Gastroesophageal sphincter (tissue), 3 donors: ENCODE data around the gene NOC2L.
"Not testable (repeated sequence)": the region's sequence is repeated elsewhere in the genome, so short reads cannot be mapped to it uniquely, and the experiment has no call there.

Source experiments
- EP300 ChIP-seq: sonication (generic); formaldehyde crosslinking; IDR thresholded peaks from one replicate; pipeline ENCODE4 v1.6.1; 2017; ENCODE audit warnings: antibody characterized with exemption, mild to moderate bottlenecking
- POLR2AphosphoS5 ChIP-seq: sonication (generic); formaldehyde crosslinking; IDR thresholded peaks from one replicate; pipeline ENCODE4 v1.6.1; 2017; ENCODE audit warnings: antibody characterized with exemption
- TF ChIP-seq, protein P1 (sequence below), 4 experiments: fragments of 200-600 bp in 2 of 4; fragments of 450-650 bp in 2 of 4; sonication (generic) in 1 of 4; IDR thresholded peaks; one replicate each; pipeline ENCODE4 v1.5.1; 2017 to 2019; ENCODE audit warnings: antibody characterized with exemption in 4 of 4, mild to moderate bottlenecking in 2 of 4, moderate library complexity in 2 of 4

DNA sequence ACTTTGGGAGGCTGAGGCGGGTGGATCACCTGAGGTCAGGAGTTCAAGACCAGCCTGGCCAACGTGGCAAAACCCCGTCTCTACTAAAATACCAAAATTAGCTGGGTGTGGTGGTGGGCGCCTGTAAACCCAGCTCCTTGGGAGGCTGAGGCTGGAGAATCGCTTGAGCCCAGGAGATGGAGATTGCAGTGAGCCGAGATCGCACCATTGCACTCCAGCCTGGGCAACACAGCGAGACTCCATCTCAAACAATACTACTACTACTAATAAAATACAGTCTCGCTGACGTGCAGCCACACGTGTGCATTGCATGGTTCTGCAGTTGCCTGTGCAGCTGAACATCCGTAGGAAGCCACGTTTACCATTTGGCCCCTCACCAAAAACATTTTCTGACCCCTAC lies 12.2 kb downstream of the NOC2L start:
- TF ChIP-seq POLR2AphosphoS5, EP300: not testable (repeated sequence)
- TF ChIP-seq, protein P1, sequence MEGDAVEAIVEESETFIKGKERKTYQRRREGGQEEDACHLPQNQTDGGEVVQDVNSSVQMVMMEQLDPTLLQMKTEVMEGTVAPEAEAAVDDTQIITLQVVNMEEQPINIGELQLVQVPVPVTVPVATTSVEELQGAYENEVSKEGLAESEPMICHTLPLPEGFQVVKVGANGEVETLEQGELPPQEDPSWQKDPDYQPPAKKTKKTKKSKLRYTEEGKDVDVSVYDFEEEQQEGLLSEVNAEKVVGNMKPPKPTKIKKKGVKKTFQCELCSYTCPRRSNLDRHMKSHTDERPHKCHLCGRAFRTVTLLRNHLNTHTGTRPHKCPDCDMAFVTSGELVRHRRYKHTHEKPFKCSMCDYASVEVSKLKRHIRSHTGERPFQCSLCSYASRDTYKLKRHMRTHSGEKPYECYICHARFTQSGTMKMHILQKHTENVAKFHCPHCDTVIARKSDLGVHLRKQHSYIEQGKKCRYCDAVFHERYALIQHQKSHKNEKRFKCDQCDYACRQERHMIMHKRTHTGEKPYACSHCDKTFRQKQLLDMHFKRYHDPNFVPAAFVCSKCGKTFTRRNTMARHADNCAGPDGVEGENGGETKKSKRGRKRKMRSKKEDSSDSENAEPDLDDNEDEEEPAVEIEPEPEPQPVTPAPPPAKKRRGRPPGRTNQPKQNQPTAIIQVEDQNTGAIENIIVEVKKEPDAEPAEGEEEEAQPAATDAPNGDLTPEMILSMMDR (IDR thresholded peaks at IDR 0.05): not testable (repeated sequence)
